Astrocyte (in vitro differentiated cells and primary cell): ENCODE measurements around the gene HLCS.

ENCODE experiments used
- EZH2 ChIP-seq: IDR thresholded peaks from 2 replicates; pipeline ENCODE4 v1.6.1; 2012; ENCODE audit warnings: mild to moderate bottlenecking, low read length, inconsistent platforms; ENCODE audit not compliant: insufficient read depth
- TF ChIP-seq, protein P1 (sequence below): IDR thresholded peaks from 2 replicates; pipeline ENCODE4 v1.5.1; 2011; ENCODE audit warnings: low read depth, mild to moderate bottlenecking, inconsistent platforms, low read length, moderate library complexity; ENCODE audit not compliant: insufficient read depth

DNA sequence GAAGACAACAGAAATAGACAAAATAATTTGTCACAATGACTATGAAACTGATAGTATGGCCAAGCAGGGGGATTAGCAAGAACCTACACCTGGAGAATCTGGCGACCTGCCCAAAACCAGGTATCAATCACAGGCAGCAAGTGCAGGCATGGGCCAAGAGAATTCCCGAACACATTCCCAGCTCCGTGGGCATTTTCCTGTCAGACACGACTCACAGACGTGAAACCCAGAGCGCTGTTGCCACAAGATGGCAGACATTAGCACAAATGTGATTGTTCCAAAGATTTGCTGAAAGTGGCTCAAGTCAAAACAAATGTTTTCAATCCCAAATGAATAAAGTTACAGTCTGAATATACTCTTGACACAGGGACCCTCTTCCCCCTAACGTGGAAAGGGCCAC, 36.8 kb downstream of the HLCS start:
- TF ChIP-seq, protein P1, sequence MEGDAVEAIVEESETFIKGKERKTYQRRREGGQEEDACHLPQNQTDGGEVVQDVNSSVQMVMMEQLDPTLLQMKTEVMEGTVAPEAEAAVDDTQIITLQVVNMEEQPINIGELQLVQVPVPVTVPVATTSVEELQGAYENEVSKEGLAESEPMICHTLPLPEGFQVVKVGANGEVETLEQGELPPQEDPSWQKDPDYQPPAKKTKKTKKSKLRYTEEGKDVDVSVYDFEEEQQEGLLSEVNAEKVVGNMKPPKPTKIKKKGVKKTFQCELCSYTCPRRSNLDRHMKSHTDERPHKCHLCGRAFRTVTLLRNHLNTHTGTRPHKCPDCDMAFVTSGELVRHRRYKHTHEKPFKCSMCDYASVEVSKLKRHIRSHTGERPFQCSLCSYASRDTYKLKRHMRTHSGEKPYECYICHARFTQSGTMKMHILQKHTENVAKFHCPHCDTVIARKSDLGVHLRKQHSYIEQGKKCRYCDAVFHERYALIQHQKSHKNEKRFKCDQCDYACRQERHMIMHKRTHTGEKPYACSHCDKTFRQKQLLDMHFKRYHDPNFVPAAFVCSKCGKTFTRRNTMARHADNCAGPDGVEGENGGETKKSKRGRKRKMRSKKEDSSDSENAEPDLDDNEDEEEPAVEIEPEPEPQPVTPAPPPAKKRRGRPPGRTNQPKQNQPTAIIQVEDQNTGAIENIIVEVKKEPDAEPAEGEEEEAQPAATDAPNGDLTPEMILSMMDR = peak; percentile 20
- no peak for TF ChIP-seq EZH2
